ENCODE results near the gene EIF4ENIF1. TPM values are rescaled to one million over a fixed set of nuclear protein-coding genes. Genes with fewer than 3 reads are reported as not detected.
A peak's percentile ranks its signal among the peaks of the same experiment; 100 is the strongest.

The EIF4ENIF1 gene
- total and polyA plus RNA-seq, 2 donors (not counting 3 experiments of a cell fraction or from before 2014, with no cell fraction given), result 22.8 to 38.7 TPM

GRCh38 chr22:31496007-31496734 is 6.5 kb upstream of the EIF4ENIF1 start, which contains the start of gene SFI1:
SFI1 (plus strand) TSS chr22:31496536; CDS start chr22:31508285, 11,749 bp downstream.
- Histone ChIP-seq H2AFZ (ENCODE audit: low read depth, low read length) (peak within 1 kb of the TSS; percentile 95), H3K36me3 (ENCODE audit: control insufficient read depth in 2 of 2, extremely low read depth in 1 of 2, insufficient read depth in 2 of 2, low read length in 2 of 2) (no peaks in the 10 kb centered on the region), H3K4me3 (replicated peaks in 1 of 3; ENCODE audit: insufficient read depth in 1 of 3, low read depth in 1 of 3, low read length in 3 of 3) (peak within 1 kb of the TSS; percentile 60 to 85 (median 81)), H3K79me2 (ENCODE audit: control insufficient read depth, insufficient read depth, low read length) (peaks cover 12% of the 10 kb centered on the region), H3K9me1 (replicated peaks; ENCODE audit: control insufficient read depth, extremely low read depth, insufficient read depth, low read length) (no peaks in the 10 kb centered on the region), H3K4me1 (ENCODE audit: control insufficient read depth, extremely low read depth, insufficient read depth, low read length) (peaks cover 14% of the 10 kb centered on the region), H4K20me1 (replicated peaks; ENCODE audit: control insufficient read depth, extremely low read depth, insufficient read depth, low read length) (no peaks in the 10 kb centered on the region), H3K9me3 (replicated peaks; ENCODE audit: control insufficient read depth, insufficient read depth, low read length) (no peaks in the 10 kb centered on the region), H3K27me3 (ENCODE audit: control insufficient read depth in 2 of 2, insufficient read depth in 2 of 2, low read length in 2 of 2) (no peaks in the 10 kb centered on the region), H3K27ac (ENCODE audit: insufficient read depth, low read depth, low read length) (peak within 1 kb of the TSS; percentile 52), H3K9ac (replicated peaks; ENCODE audit: extremely low read depth, insufficient read depth, low read length) (peak within 1 kb of the TSS; percentile 78), H3K4me2 (ENCODE audit: insufficient read depth, low read length) (peak within 1 kb of the TSS; percentile 90)
- CTCF ChIA-PET, result no interaction called here
- FAIRE-seq (peak; percentile 92), DNase-seq (ENCODE audit: low read depth, low spot score) (peak; percentile 92)
- dilution Hi-C loops (cut with MboI; ENCODE audit: extremely low pct_ligation_motif_present, low sequenced_read_pairs), result no loop called here
- no TSS peak for BruUV-seq (replicated peaks)
- POLR2A ChIA-PET, result no interaction called here
- intact Hi-C loops (cut with micrococcal nuclease), result loop anchor here (2.0 to 5.0 kb wide), 3 partner anchors 35 to 256 kb away; partner anchors contain the start of genes DEPDC5 and PRR14L
- TF ChIP-seq POLR2A (IDR thresholded peaks at IDR 0.05; ENCODE audit: low read depth, low read length) (peak; percentile 16), CTCF (IDR thresholded peaks at IDR 0.05; ENCODE audit: extremely low read depth in 1 of 2, insufficient read depth in 1 of 2, low read depth in 1 of 2, low read length in 2 of 2) (peak; percentile 11 to 38), JUN (IDR thresholded peaks at IDR 0.05; ENCODE audit: borderline replicate concordance, insufficient read depth, insufficient read length, low read depth) (no peak)
- TF ChIP-seq, protein P1, sequence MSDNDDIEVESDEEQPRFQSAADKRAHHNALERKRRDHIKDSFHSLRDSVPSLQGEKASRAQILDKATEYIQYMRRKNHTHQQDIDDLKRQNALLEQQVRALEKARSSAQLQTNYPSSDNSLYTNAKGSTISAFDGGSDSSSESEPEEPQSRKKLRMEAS (IDR thresholded peaks at IDR 0.05; ENCODE audit: insufficient read depth, insufficient read length), result peak; percentile 45
